Kidney epithelial cell (primary cell): ENCODE results near the gene DNER. TPM values are rescaled to one million over a fixed set of nuclear protein-coding genes. Genes with fewer than 3 reads are reported as not detected.
"Not testable (repeated sequence)": the region's sequence is repeated elsewhere in the genome, so short reads cannot be mapped to it uniquely, and the experiment has no call there.

Experiments
- DNase-seq: peaks from one replicate; pipeline ENCODE4 v3.0.0-alpha.2; 2010; ENCODE audit warnings: low read depth
- H3K27me3 ChIP-seq: 2 replicates; pipeline ENCODE4 v1.6.0; 2011; ENCODE audit warnings: low read length; ENCODE audit not compliant: control insufficient read depth, insufficient read depth
- H3K36me3 ChIP-seq: 2 replicates; pipeline ENCODE4 v1.5.1; 2011; ENCODE audit warnings: low read length; ENCODE audit not compliant: control insufficient read depth, insufficient read depth
- H3K4me3 ChIP-seq: 2 replicates; pipeline ENCODE4 v1.5.1; 2011; ENCODE audit warnings: low read depth, mild to moderate bottlenecking, control low read depth, low read length
- total RNA-seq: library from RNA; depleted of rRNA; stranded (reverse); fragments of >200 nt; gene quantifications from 2 replicates; pipeline ENCODE4 v1.2.3, GENCODE V29; 2015
- TF ChIP-seq, protein P1 (sequence below): IDR thresholded peaks from 2 replicates; pipeline ENCODE4 v1.5.1; 2011; ENCODE audit warnings: mild to moderate bottlenecking, moderate library complexity, low read length, control low read depth, inconsistent platforms; ENCODE audit not compliant: insufficient read depth, poor library complexity, severe bottlenecking

DNER gene
- total RNA-seq, 1 donor from 2014 or later, result 5.5 TPM

DNA sequence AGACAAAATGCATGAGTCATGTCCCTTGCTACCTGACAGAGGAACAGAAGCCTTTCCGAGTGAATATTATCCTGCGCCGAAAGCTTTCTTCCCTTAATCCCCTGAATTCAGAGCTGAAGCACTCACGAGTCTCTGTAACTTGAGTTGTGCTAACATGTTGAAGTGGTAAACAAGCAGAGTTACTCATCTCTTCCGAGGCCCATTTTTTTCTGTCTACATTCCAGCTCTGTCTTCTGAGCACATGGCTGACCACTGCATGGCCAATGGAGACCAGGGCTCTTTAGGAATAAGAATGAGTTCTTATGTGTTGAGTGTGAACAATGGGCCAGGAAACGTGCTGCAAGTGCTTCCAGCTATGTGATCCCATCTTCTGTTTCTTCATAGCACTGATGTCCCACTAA, 370.2 kb downstream of the DNER start:
- Histone ChIP-seq H3K27me3 (no peaks in the 10 kb centered on the region), H3K4me3 (no peak overlapping the region), H3K36me3 (no peaks in the 10 kb centered on the region)
- TF ChIP-seq, protein P1, sequence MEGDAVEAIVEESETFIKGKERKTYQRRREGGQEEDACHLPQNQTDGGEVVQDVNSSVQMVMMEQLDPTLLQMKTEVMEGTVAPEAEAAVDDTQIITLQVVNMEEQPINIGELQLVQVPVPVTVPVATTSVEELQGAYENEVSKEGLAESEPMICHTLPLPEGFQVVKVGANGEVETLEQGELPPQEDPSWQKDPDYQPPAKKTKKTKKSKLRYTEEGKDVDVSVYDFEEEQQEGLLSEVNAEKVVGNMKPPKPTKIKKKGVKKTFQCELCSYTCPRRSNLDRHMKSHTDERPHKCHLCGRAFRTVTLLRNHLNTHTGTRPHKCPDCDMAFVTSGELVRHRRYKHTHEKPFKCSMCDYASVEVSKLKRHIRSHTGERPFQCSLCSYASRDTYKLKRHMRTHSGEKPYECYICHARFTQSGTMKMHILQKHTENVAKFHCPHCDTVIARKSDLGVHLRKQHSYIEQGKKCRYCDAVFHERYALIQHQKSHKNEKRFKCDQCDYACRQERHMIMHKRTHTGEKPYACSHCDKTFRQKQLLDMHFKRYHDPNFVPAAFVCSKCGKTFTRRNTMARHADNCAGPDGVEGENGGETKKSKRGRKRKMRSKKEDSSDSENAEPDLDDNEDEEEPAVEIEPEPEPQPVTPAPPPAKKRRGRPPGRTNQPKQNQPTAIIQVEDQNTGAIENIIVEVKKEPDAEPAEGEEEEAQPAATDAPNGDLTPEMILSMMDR, result no peak
- DNase-seq, result no peak

DNA sequence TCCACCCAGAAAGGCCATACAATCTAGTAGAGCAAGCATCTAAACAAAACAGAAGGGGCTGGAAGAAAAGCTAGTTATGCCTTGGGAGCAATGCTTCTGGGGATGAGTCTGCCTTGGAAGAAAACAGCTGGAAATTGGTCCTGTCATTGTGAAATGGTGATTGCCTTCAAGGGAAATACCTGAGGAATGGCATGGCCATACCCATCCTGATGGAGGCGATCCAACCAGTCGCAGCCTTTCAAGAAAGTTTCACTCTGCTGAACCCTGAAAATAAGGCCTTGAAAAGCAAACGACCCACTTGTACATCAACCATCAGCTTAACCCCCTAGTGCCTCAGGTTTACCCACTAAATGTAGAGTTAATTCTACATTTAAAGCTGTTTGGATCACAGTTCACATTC, 370.7 kb downstream of the DNER start:
- H3K4me3 ChIP-seq, result no peak overlapping the region

DNA sequence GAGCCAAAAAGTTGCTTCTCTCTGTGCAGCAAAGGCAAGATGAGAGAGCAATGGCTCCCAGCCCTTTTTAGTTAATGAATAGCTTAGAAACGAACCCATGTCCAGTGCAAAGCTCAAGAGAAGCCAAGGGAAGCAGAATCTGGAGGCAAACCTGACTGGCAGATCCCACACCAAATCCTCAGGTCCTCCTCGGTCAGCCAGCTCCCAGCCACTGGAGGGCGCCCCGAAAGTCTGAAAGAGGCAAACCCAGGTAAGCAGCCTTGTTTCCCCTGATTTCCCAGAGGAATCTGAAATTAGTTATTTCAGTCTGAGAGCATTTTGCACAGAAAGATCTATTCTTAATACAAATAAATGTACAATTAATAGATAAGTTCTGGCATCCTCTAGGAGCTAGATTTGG, 372.0 kb downstream of the DNER start:
- TF ChIP-seq, protein P1, result peak; percentile 68
- no peak overlapping the region for H3K4me3 ChIP-seq
- DNase-seq, result no peak
- no peaks in the 10 kb centered on the region for H3K27me3 ChIP-seq
- H3K36me3 ChIP-seq, result no peaks in the 10 kb centered on the region

More for the DNA sequence above, 370.7 kb downstream of the DNER start:
- TF ChIP-seq, protein P1, result no peak
- Histone ChIP-seq H3K36me3 (no peaks in the 10 kb centered on the region), H3K27me3 (no peaks in the 10 kb centered on the region)
- no peak for DNase-seq

DNA sequence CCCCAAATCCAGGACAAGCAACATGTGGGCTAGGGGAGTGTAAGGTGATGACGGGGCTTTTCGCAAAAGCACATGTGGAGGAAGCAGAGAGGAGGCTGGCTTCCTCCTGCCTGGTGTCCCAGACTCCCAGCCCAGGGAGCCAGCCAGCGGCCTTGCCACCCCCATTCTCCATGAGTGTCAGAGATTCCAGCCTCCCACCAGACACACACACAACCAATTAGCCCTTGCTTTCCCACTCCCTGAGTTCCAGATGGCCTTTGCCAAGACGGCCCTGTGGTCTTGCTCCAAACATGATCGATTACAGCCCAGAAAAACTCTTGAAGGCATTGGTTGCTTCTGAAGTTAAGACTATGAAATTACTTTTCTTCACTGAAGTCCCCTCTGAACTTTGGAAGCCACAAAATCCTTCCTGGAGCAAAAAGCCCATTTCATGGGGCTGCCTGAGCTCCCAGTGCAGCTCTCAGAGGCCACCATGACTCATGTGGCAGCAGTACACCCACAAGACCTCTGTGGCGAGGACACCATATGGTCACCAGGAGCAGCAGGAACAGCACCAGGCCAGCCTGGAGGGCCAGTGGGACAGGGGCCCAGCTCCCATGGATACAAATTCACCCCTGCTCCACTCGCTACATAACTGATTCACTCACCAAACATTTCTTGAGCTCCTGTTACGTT, 374.1 kb downstream of the DNER start:
- no peaks in the 10 kb centered on the region for H3K27me3 ChIP-seq
- DNase-seq, result no peak
- H3K4me3 ChIP-seq, result no peak overlapping the region
- no peaks in the 10 kb centered on the region for H3K36me3 ChIP-seq
- TF ChIP-seq, protein P1, result no peak

DNA sequence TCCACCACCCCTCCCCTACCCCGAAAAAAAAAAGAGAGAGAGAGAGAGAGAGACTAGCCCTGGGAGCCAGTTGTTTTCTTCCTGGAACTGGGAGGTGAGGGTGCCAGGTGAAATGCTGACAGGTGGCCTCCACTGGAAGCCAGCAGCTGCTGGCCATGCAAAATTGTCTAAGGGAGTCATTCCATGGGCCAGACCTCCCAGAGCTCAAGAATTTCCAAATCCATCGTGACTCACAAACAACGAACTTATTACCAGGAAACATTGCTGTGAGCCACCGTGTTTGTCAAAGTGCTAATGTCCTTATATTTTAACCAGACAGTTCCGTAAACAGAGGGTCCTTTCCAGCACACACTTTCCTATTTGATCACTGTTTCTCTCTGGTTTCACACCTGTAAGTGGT, 374.7 kb downstream of the DNER start:
- H3K4me3 ChIP-seq, result no peak overlapping the region
- H3K36me3 ChIP-seq, result no peaks in the 10 kb centered on the region
- DNase-seq, result no peak
- H3K27me3 ChIP-seq, result no peaks in the 10 kb centered on the region
- TF ChIP-seq, protein P1, result no peak

DNA sequence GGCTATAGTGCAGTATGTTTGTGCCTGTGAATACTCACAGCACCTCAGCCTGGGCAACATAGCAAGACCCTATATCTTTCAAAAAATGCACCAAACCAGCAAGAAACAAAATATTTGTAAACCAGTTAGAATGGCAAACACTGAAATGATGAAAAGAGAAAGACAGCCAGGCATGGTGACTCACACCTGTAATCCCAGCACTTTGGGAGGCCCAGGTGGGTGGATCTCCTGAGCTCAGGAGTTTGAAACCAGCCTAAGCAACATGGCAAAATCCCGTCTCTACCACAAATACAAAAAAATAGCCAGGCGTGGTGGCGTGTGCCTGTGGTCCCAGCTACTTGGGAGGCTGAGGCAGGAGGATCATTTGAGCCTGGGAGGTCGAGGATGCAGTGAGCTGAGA, 375.2 kb downstream of the DNER start:
- H3K36me3 ChIP-seq, H3K4me3 ChIP-seq, DNase-seq, H3K27me3 ChIP-seq: not testable (repeated sequence)
